ENCODE measurements around the gene NDUFB11. TPM values are rescaled to one million over a fixed set of nuclear protein-coding genes. Genes with fewer than 3 reads are reported as not detected.

NDUFB11 gene
- 100 to 1,000 TPM; 137 to 138 TPM for total RNA-seq
- long read RNA-seq, transcript NDUFB11-202 (3 exons, 1,388 nt), result major isoform, 8 of 10 reads
- long read RNA-seq, partial matches to known transcripts, result 0 of 10 reads
- long read RNA-seq, other reads (novel, unspliced or antisense), result 1 of 10 reads

DNA sequence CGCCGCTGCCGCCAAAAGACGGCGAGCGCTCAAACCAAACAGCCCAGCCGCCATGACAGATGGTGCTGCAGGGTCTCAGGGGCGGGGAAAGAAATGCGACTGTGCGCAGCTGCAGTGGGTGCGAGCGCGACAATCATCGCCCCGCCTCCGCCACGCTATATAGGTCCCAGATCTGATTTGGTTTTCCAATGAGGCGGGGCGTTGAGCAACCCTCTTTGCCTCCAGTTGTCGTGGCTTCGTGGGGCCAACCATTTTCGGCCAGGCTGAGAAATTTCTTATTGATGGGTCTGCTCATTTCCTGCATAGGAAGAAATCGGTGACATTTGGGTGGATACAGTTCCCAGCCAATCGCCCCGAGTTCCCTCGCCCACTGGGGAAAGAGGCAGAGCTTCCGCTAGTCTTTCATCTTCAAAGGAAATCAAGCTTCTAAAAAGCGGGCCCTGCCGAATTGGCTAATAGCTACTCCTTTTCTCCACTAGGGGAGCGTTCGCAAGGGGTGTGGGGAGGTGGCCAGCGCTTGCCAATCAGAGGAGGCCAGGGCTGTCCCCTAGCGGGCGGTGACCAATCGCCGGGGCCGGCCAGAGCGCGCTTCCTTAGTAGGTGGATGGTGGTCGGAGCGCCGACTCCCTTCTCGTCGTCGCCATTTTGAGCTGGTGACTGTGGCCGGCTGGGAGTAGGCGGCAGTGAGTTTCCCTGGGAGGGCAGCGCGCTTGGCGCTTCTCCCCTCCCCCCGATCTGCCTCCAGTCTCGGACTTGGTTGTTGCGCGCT is at the start of gene NDUFB11, which contains the start of gene RBM10:
Gene NDUFB11 (minus strand): TSS at position 77 of the 769 bp plus-strand sequence. CDS start 23 bp downstream, at position 54.
Gene RBM10 (plus strand): TSS at position 596 of the 769 bp plus-strand sequence. CDS start 2,261 bp downstream, outside the sequence.
- ATAC-seq, result peak; percentile 97 to 98
- peak; percentile 94 for DNase-seq
- intact Hi-C loops (cut with DNase I), result no loop called here

DNA sequence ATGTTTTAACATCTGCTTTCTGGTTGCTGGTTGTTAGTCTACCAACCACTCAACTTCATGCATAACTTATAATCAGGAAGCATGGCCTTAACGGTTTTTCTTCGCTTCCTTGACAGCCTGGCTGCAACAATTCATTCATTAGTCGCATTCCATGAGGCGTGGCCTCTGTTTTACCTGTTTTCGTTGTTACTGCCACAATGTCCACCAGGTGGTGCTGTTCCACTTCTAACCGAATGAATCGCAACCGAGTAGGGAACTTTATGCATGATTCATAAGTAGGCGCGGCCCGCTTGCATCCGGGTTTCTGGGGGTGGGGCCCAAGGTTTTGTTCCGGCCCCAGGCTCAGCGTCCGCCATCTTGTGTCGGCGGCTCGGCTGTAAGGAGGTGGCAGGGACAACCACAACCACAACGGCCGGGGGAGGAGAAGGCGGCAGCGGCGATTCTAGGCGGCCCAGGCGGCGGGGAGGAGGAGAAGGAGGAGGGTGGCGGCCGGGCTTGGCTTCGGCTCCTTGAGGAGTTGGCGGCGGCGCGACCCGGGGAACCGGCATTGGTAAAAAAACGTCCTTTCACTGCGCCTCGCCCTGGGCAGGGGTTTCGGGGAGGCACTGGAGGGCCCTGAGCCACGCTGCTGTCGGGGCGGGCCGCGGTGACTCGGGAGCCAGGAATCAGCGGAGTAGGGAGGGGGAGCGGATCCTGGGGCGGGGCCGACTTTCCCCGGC is 49.1 kb upstream of the NDUFB11 start, which contains the start of gene UBA1:
Gene UBA1 (plus strand): TSS at position 355 of the 719 bp plus-strand sequence. CDS start 4,974 bp downstream, outside the sequence.
- intact Hi-C loops (cut with DNase I), result loop anchor here (2.0 to 10.0 kb wide), 5 partner anchors 191 to 451 kb away; no protein-coding TSS in a partner anchor
- peak; percentile 89 to 96 for ATAC-seq
- peak; percentile 97 for DNase-seq

DNA sequence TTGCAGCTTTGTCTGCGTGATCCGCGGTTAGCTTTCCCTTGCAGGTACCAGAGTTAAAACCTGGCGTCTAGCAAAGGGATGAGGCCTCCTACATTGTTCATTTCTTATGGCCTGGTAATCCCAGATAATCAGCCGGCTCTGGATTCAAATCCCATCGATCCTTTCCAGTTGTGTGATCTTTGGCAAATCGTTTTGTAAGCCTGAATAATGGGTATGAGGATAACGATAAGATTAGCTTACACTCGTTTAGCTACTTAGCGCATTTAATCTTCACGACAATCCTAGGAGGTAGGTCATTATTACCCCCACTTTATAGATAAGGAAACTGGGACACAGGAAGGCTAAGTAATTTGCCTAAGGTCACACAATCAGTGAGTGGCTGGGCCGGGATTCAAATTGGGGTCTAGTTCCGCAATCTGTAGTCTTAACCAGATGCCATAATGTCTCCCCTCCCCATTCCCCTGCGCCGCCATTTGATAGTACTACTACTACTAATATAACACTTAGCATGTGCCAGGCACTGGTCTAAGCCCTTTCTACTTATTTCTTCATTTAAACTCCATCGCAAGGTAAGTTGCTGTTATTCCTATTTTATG is 47.4 kb upstream of the NDUFB11 start:
- intact Hi-C loops (cut with DNase I), result loop anchor here (2.0 to 10.0 kb wide), 5 partner anchors 193 to 453 kb away; no protein-coding TSS in a partner anchor

DNA sequence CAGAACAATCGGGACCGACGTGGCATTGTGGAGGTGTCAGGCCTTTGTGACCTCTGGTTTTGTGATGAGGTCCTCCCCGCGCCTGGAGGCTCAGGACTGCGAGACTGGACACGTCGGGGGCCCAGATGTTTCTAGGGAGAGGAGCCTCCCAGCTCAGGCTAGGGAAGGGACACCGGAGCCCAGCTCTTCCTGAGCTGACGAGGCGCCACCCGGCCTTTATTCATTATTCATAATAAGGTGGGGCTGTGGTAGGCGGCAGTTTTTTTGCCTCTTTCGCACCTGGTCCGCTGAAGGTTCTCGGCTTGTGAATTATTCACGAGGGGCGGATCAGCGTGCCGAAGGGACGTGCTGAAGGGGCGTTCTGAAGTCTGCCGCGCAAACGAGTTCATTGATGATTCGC is 46.8 kb upstream of the NDUFB11 start:
- ATAC-seq (peak in 1 of 2 donors; percentile 7), DNase-seq (peak; percentile 24)
- intact Hi-C loops (cut with DNase I), result loop anchor here (5.0 to 10.0 kb wide), 4 partner anchors 193 to 453 kb away; no protein-coding TSS in a partner anchor

More for the DNA sequence above, 47.4 kb upstream of the NDUFB11 start:
- peak; percentile 4 for DNase-seq
- no peak for ATAC-seq

DNA sequence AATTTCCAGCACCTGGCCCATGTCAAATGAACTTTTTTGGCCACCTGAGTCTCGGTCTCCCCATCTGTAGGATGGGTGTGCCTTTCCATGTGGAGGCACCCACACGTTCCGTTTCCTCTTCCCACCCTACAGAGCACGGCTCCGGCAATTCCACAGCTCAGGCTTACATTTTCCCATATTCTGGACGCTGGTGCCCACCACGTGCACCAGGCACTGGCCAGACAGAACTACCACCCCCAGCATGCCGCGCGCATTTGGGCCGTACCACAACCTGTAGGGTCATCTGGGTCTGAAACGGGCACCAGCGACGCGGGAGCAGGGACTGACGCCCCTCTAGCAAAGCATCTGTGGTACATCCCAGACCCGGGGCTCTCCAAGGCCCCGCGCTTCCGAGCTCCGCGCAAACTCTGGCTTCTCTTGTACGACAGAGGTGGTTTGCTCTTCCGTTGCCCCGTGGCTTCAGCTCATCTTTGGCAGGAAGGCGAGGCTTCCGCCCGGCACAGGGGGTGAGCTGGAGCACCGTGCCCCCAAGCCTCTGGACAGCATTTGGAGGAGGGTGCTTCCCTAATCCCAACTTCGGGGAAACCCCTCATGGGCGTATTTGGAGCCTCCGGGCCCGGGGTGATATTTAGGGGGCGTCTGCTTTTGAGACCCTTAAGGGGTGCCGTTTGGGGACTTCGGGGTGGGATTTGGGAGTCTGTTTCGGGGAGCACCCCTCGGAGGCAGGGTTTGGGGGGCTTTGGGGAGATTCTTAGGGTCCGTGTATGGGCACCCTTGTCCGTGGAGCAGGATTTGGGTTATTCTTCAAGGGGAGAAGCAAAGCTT is 46.2 kb upstream of the NDUFB11 start:
- ATAC-seq, result peak; percentile 82 to 91
- peak; percentile 88 for DNase-seq
- intact Hi-C loops (cut with DNase I), result loop anchor here (5.0 to 10.0 kb wide), 4 partner anchors 194 to 454 kb away; no protein-coding TSS in a partner anchor

DNA sequence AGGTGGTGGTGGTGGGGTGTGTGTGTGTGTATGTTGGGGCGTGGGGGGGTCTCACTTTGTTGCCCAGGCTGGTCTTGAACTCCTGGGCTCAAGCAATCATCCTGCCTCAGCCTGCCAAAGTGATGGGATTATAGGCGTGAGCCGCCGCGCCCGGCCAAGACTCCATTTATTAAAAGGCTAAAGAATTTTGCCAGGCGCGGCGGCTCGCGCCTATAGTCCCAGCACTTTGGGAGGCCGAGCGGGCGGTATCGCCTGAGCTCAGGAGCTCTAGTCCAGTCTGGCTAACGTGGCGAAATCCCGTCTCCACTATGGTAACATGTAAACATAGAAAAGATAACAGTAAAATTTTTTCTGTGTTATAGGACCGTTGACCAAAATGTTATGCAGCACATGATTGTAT is 45.4 kb upstream of the NDUFB11 start:
- peak; percentile 20 for DNase-seq
- ATAC-seq, result no peak
- intact Hi-C loops (cut with DNase I), result loop anchor here (5.0 to 10.0 kb wide), 5 partner anchors 195 to 625 kb away; no protein-coding TSS in a partner anchor

DNA sequence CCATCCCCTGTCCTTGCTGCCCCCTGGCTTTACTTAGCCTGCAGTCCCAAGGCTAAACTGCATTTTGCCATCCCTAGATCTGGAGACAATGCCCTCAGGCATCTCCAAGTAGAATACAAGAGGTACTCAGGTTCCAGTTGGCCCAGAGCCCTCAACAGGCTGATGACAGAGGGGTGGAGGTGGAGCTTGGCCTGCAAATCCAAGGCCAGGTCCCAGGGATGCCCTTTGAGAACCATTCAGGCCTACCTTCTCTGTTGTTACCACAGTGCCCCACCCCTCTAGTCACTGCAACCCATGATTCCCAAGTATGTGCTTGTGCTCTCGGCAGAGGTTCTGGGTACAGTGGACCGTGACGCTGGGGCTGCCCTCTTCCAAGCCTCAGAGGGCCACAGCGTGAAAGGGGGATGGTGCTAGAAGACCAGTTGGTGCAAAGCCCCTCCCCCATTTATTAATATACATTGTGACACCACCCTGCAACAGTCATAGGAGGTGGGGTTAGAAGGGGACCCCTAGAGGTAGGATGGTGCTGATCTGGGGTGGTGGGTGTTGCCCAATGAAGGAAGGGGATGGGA is 42.7 kb upstream of the NDUFB11 start:
- ATAC-seq (no peak), DNase-seq (peak; percentile 7)
- intact Hi-C loops (cut with DNase I), result loop anchor here in 1 of 2 donors (10.0 kb wide), 1 partner anchor 628 kb away; no protein-coding TSS in a partner anchor

DNA sequence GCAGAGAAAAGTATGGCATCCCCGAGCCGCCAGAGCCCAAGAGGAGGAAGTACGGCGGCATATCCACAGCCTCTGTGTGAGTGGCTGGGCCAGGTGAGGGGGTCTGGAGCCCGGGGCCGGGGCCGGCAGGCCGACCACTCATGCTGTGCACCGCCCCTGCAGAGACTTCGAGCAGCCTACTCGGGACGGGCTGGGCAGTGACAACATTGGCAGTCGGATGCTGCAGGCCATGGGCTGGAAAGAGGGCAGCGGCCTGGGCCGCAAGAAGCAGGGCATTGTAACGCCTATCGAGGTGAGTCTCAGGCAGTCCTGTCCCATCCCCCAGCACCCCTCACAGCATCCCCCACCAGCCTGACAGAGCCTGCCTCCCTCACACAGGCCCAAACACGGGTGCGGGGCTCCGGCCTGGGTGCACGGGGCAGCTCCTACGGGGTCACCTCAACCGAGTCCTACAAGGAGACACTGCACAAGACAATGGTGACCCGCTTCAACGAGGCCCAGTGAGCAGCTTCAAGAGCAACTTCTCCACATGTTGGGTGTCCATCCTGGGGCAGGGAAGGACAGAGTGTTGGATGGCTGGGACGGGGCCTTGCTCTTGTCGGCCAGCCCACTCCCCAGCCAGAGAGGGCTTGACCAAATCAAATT is 41.7 kb upstream of the NDUFB11 start:
- intact Hi-C loops (cut with DNase I), result loop anchor here in 1 of 2 donors (10.0 kb wide), 1 partner anchor 629 kb away; no protein-coding TSS in a partner anchor
- ATAC-seq, result no peak
- DNase-seq, result peak; percentile 18

DNA sequence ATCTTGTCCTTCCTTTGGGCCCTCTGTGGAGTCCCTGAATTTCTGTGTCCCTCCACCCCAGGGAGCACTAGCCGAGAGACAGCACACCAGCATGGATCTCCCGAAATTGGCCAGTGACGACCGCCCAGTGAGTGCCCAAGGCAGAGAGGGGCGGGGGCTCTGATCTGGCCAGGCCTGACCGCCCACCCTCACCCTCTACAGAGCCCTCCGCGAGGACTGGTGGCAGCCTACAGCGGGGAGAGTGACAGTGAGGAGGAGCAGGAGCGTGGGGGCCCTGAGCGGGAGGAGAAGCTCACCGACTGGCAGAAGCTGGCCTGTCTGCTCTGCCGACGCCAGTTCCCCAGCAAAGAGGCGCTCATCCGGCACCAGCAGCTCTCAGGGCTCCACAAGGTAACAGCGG is 40.7 kb upstream of the NDUFB11 start:
- intact Hi-C loops (cut with DNase I), result loop anchor here in 1 of 2 donors (10.0 kb wide), 1 partner anchor 630 kb away; no protein-coding TSS in a partner anchor
- ATAC-seq (no peak), DNase-seq (peak; percentile 11)

DNA sequence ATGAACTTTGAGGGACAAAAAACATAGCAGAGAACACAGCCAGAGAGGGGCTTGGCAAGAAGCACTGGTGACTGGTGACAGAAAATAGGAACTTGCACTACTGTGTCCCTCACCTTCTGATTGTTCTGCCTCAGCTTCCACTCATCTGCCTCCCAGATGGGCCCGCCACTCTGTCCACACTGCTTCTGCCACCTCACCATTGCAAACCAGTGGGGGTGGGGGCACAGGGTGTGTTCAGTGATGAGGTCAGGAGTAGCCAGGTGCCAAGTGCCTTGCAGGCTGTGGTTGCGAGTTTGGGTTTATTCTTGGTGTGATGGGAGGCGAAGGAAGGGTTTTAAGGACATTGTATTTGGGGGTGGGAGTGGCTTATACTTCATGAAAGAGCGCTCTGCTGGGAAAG is 40.0 kb upstream of the NDUFB11 start:
- intact Hi-C loops (cut with DNase I), result loop anchor here in 1 of 2 donors (10.0 kb wide), 1 partner anchor 630 kb away; no protein-coding TSS in a partner anchor
- peak; percentile 10 for DNase-seq
- no peak for ATAC-seq

DNA sequence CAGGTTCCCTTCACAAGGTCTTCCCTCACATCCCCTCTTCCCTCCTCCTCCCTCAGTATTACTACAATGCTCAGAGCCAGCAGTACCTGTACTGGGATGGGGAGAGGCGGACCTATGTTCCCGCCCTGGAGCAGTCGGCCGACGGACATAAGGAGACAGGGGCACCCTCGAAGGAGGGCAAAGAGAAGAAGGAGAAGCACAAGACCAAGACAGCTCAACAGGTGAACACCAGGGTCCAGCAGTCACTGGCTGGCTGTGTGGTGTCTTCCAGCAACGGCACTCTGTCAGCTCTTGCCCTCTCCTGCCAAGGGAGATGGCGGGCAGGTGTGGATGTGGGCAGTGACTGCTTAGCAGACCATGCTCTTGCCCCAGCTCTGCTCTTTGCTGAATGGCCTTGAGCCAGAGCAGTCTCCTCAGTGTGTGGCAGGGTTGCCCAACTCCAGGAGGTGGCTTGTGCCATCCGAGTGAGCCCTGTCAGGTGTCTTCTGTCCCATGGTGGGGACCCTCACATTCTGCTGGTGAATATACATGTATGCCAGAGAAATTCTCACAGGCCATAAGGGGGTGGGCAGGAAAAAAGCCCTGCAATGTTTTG is 37.7 kb upstream of the NDUFB11 start:
- ATAC-seq (no peak), DNase-seq (peak; percentile 10)
- intact Hi-C loops (cut with DNase I), result loop anchor here in 1 of 2 donors (10.0 kb wide), 1 partner anchor 633 kb away; no protein-coding TSS in a partner anchor

DNA sequence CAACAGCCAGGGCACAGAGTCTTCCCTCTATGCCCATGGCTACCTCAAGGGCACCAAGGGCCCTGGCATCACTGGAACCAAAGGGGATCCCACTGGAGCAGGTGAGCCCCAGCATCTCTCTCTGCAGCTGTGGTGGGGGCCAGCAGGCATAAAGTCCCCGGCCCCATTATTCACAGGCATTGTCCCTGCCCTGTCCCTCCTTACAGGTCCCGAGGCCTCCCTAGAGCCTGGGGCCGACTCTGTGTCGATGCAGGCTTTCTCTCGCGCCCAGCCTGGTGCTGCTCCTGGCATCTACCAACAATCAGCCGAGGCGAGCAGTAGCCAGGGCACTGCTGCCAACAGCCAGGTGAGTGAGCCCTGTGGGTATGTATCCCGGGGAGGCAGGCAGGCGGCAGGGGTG is 36.8 kb upstream of the NDUFB11 start:
- ATAC-seq (no peak), DNase-seq (no peak)
- intact Hi-C loops (cut with DNase I), result loop anchor here in 1 of 2 donors (10.0 kb wide), 1 partner anchor 634 kb away; no protein-coding TSS in a partner anchor

DNA sequence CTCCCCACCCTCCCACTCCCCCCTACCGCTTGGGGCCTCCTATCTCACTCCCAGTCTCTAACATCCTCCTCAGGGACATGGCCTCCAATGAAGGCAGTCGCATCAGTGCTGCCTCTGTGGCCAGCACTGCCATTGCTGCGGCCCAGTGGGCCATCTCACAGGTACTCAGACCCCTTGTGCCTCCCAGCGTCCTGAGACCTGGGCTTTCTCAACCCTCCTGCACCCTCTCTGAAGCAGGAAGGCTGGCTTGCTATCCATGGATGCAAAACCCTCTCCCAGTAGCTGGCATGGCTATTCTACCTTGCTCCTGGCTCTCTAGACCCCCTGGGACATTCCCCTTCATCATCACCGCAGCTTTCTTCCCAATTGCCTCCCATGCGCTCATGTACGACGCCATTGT is 35.8 kb upstream of the NDUFB11 start:
- DNase-seq (no peak), ATAC-seq (no peak)
- intact Hi-C loops (cut with DNase I), result loop anchor here in 1 of 2 donors (10.0 kb wide), 1 partner anchor 634 kb away; no protein-coding TSS in a partner anchor

DNA sequence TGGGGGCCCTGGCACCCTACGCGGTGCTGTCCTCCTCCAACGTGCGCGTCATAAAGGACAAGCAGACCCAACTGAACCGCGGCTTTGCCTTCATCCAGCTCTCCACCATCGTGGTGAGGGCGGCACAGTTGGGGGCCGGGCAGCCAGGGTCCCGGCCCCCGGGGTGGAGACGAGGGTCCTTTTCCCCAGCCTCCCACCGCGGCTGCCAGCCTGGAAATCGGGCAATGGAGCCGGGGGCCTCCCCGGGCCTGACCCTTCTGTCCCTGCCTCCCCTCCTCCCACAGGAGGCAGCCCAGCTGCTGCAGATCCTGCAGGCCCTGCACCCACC is 35.4 kb upstream of the NDUFB11 start:
- peak; percentile 20 for DNase-seq

DNA sequence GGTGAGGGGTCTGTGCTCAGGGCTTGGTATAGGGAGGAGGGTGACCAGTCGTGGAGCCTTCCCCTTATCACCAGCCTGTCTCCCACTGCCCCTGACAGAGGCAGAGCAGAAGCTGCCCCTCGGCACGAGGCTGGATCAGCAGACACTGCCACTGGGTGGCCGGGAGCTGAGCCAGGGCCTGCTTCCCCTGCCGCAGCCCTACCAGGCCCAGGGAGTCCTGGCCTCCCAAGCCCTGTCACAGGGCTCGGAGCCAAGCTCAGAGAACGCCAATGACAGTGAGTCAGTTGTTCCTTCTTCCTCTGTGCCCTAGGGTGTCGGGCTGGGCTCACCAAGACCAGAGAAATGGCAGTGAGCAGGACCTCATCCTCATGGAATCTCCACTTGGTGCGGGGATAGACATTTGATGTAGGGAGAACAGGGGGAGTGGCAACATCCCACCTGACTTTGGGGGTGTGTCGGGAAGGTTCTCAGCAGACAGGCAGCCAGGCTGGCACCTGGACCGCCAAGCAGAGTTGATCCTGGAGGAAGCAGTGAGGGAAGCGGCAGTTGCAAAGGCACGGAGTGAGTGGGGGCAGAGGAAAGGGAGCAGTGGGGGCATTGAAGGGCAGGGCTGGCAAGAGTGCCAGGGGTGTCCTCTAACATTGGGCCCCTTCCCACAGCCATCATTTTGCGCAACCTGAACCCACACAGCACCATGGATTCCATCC is 34.9 kb upstream of the NDUFB11 start:
- intact Hi-C loops (cut with DNase I), result no loop called here
- peak; percentile 66 for DNase-seq
- ATAC-seq, result peak; percentile 79 to 86

More for the DNA sequence above, 35.4 kb upstream of the NDUFB11 start:
- intact Hi-C loops (cut with DNase I), result loop anchor here in 1 of 2 donors (10.0 kb wide), 1 partner anchor 635 kb away; no protein-coding TSS in a partner anchor
- ATAC-seq, result no peak

DNA sequence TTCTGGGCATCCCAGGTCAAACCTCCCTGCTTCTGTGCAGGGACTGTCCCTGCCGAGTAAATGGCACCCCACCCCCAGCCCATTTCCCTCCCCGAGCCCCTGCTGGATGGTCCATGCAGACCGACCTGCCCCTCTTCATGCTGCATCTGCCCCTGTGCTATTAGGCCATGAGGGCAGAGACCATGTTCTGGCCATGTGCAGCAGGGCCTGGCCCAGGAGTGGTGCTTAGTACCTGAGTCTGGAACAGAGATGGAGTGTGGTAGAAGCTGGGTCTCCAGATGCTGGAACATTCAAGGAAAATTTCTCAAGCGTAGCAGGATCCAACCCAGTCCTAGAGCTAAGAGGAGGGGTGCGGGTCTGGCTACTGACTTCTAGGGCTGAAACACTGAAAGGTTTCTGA is 33.8 kb upstream of the NDUFB11 start:
- ATAC-seq, result no peak
- intact Hi-C loops (cut with DNase I), result no loop called here

More for the DNA sequence above, 33.8 kb upstream of the NDUFB11 start:
- DNase-seq, result peak; percentile 17
